Measurements from ENCODE around the gene FAM174B.

Gene FAM174B

DNA sequence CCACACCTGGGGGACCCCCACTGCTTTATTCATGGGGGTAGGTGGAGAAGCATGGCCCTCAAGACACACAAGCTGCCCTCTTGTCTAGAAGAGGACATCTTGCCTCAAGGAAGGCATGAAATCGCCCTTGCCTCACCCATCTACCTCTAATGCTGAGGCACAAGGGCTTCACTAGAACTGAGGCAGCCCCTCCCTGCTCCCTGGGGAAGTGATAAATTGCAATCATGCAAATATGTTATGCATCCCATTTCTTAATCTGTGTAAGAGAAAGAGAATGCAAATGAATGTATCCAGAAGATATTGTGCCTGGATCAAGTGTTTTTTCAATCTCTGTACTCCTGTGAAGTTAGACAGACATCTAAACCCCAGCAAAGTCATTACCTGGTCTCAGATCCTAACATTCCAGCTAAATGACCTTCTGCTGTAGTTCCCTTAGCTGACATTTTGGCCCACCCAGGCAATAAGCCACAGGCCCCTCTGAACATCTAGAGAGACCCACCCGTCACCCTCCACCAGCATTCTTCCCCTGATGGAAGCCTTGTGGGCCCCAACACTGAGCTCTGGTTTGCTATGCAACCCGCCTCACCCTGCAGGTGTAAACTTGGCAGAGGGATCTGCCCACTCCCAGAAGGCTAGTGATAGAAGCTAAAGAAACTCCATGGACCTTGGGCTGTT lies 53.8 kb downstream of the FAM174B start:
- DNase-seq (ENCODE audit: low spot score): no peak

DNA sequence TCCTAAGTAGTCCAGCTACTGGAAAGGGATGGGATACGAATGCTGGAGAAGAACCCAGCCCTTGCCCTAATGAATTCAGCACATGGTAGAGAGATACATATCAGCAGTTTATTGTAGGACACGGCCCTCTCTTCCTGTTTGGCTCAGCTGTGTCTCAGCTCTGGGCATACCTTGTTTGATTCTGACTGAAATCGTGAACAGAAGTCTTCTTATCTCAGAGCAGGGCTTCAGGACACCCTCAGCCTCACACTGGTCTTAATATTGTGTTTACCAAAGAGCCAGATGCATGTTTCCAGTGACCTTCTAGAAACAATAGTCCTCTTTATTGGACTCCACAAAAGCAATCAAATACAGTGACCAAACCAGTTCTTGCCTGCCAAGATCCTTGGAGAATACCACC lies 54.7 kb downstream of the FAM174B start:
- no peak for DNase-seq (ENCODE audit: low spot score)

DNA sequence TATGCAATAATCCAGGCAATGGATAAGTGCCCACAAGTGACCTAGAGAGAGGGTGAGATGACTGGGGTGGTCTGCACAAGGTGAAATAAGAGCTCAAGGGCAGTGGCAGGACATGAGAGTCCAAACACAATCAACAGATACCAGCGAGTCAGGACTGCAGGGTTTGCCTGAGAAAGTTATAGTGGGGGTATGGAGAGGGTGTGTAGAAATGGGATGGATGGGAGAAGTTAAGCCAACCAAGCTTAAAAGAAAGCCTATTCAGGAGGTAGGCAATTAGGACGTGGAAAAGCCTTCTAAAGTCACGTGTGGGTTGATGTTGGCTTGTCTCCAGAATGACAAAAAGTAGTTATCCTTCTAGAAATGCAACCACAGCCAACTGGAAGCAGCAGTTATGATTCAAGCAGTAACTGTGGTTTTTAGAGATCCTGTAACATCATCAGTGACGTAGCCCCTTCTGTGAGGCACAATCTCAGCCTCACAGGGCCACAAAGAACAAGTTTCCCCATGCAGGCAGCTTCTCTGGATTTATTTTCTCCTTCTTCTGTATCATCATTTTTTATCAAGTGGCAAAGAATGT lies 56.1 kb downstream of the FAM174B start:
- DNase-seq (ENCODE audit: low spot score): no peak

DNA sequence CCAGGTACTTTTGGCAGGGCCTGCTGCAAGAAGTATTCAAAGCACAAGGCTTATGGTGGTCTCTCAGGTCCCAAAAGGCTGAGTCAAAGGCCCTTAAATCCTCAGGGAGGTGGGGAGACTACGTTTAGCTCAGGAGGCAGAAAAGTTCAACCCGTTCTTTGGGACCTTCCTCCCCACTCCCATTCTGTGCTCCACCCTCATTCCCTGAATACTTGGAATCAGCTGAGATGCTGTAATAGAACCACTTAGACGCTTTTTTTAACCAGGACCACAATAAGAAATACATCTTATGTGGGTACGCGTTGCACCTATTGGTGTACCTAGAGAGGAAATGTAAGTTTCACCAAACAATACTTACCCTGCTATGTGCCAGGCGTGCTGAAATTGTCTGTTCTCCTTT lies 58.0 kb downstream of the FAM174B start:
- no peak for DNase-seq (ENCODE audit: low spot score)

DNA sequence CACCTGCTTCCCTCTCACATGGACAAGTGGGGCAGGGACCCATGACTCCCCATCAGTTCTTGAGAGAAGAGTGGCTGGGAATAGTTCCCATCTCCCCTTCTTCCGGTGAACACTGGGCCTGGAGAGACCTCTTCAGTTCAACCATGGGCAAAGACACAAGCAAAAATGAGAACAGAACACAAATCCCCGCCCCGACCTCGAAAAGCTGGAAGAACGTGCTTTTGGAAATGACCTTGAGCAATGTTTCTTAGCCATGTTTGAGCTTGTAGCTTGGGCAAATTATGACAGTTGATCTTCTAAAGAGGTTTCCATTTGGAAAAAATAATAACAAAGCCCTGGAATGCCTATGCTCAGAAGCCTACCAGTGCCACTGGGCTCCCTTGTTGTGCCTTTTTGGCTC lies 59.0 kb downstream of the FAM174B start:
- DNase-seq (ENCODE audit: low spot score): no peak

DNA sequence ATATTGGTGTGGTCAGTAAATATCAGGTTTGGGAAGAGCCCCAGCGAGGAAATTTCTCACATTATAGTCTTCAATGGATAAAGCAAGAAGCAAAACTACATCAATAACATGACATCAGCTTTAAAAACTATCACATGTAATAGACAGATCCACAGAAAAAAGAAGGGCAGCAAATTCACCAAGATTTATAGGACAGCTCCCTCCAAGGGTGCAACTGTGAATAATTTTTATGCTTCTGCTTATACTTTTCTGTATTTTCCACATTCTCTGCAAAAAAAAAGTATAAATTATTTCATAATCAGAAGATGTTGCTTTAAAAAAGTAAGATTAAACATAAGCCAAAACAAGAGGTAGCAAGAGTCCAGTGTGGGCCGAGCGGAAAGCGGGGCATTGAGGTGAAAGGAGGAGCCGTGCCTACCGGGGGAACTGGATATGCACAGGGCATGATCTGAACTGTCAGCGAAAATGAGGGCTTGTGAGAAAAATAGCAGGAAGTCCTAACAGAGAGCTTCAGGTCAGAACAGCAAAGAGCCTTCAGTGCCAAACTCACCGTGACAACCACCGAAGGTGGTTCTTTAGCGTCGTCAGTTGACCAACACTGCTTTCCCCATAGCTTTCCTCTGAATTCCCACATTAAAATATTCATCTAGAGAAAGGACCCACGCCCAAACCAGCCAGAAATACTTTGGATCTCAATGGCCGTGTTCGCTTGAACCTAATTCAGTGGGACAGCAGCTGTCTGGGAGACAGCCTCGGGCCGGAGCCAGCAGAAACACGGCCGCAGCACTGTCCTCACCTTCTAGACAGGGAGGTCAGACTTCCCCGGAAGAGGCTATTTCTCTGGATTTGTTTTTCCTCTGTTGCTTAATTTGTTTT lies 59.8 kb downstream of the FAM174B start:
- DNase-seq (ENCODE audit: low spot score): no peak

DNA sequence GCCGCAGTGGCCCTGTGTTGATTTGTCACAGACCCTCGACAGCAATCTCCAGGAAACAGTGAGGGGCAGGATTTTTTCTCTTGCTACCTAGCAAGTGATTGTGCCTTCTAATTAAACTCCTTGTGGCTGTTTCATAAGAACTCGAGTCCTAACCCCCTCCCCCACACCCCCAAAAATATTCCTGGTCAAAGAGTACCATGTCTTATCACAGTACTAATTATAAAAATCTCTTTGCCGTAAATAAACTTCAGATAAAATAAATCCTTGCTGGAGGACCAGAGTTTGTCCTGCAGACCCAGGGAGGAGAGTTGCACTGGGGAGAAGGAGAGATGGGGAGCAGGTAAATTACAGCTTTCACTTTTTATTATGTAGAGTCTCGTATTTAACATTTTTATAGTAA lies 64.3 kb downstream of the FAM174B start:
- DNase-seq (ENCODE audit: low spot score): no peak

DNA sequence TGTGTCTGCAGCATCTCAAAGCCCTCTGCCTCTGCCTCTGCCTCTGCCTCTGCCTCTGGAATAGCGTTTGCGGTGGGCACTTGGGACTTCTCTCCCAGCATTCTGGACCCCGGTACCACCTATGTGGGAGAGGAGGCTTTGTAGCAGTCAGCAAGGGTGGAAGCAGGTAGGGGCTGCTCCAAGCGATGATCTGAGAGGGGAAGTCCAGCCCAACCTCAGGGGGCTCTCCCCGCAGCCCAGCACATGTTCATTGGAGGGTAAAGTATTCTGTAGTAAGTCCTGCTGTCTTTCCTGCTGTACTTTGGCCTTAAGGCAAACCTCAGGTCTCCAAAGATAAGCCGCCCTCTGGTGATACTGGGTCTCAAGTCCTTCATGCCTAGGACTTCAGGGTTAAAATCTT lies 68.6 kb downstream of the FAM174B start:
- no peak for DNase-seq (ENCODE audit: low spot score)

DNA sequence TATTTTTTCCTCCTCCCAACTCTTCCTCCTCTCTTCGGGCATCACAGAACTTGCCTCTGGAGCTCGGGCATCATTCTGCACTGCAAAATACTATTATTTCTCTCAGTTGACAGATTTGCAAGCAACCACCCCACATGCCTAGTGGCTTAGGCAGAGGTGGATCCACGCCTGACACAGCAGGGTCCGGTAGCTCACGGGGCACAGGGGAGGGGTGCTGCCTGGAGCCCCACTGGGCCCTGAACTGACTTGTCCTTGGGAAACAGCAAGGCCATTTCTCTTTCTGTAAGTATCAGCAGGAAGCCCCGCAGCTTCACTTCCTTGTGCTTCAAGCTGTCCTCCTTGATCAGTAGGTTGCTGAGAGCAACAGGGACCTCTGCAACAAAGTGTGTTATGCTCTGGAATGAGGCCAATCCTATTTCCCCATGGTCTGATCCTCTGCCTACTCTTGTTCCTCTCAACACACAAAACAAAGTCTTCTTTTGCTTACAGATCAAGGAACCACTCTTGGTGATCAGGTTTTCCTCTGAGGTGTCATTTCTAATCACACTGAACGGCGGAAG lies 69.1 kb downstream of the FAM174B start:
- no peak for DNase-seq (ENCODE audit: low spot score)

DNA sequence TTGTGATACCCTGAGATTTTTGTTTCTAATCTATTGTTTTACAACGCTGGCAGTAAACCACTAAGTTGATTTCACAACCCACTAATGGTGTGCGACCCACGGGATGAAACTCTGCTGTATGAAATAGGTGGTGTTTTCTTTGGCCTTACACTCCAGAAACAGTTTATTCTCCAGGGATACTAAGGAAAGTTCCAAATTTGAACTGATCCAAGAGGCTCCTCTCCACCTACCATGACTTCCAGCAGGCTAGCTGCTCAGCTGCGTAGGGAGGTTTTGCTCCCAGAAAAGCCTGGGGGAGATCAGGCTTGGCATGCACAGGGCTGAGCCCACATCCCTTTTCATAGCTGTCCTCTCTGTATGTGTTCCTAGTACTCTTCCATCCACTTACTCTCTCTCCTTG lies 71.5 kb downstream of the FAM174B start:
- no peak for DNase-seq (ENCODE audit: low spot score)

DNA sequence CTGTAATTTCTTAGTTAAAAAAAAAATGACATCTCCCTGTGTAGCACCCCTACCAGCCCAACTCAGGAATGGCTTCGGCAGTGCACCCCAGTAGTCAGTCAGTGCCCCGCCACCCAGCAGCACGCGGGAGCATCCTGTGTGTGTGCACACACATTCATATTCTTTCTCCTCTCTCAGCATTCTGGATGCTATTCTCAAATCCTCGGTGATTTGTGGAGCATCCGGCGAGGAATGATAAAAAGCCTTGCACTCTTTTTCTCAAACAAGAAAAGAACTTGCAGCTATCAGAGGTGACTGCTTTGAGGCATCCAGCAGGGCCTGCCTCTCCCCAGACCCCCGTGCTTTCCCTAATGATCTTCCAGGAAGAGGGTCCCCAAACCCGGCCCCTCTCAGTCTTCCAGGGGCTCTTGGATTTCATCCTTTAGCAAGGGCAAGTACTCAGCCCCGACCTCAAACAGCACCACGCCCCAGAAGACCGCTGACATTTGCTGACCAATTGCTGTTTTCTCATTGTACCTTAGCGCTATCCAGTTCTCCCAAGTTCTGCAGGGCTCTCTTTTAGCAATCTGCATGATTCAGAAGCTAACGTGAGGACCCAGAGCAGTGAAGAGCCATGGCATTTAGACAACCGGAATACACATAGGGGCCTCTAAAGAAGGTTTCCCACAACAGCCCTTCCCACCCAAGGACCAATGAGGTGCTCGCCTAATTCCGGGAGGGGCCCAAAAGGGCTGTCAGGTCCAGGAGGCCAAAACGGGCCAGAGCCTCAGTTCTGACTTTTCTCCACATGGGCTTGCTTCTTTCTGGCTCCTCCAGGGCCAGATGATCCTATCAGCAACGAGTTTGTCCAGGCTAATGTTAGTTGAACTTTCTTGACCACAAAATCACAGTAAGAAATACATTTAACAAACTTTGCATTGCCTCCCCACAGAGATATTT lies 72.2 kb downstream of the FAM174B start:
- DNase-seq (ENCODE audit: low spot score): no peak

DNA sequence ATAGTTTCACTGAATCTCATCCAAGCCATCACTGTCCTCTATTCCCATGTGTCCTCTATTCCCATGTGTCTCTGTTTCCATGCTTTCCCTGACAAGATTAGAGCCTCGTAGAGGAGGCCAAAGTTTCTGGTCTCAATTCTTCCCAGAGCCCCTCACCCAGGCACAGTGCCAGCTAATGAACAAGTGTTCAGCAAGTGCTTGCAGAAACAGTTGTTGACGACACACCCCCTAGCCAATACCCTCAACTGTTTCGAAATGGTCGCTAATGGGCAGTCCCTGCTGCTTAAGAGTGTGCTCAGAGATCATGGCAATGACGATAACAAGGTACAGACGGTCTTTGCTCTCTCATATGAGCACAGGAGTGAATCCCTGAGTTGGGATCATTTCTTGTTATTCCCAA lies 73.4 kb downstream of the FAM174B start:
- no peak for DNase-seq (ENCODE audit: low spot score)

DNA sequence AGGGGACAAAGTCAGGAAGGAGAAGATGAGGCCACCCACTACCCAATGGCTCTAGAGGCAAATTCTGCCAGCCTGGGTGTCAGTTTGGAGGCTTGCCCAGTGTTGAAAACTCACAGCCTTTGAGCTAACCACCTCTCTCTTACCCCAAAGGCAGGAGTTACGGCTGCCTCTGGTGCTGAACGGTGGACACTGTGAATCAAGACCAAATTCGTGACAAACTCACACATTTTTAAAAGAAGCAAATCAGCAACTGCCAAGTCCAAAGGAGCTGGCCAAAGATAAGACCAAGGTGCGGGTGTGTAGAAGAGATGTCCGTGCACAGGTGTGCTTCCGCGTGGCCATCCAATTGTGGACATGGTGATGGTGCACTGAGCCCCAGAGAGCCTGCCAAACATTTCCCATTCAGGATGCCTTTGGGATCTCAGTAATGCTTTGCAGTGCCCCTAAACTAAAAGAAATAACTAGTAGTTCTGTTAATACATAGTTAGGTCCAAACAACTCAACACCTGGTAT lies 74.6 kb downstream of the FAM174B start:
- DNase-seq (ENCODE audit: low spot score): no peak

DNA sequence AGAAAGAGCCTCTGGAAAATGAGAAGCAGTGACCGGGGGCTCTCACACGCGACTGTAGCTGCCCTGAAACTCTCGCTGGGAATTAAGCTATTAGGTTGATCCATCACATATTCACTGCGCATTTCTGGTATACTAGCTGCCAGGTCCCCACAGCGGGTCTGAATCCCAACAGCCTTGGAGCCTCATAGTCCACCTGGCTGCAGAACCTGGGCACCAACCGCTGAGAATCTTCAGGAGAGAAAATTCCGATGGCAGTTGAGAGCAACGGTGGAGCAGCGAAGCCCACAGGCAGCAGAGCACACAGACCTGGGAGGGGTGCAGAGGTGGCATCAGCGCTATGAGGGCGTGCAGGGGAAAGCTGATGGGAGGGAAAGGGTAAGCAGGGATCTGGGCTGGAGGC lies 75.1 kb downstream of the FAM174B start:
- DNase-seq (ENCODE audit: low spot score): no peak

DNA sequence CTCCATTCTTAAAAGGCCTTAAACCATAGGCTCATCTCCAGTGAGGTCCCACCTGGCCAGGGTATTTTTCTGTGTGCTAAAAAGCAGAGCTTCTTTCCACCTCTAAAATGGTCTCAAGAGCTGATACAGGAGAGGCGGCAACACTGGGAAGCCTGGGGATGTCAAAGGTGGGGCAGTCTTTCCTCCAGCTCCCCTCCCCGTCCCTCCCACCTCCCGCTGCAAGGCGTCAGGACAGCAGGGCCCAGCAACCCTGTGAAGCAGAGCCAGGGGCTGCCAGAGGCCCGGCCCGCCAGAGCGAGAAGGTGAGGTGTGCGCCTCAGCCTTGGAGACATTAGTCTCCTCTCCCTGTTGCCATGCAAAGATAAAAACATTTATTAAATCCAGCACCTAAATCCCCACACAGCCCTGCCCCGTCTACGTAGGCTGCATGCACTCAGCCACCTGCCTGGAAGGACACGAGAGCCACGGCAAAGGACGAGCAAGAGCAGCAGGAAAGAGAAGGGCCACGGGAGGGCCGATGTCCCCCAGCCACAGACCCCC lies 75.6 kb downstream of the FAM174B start:
- peak; percentile 22 for DNase-seq (ENCODE audit: low spot score)

DNA sequence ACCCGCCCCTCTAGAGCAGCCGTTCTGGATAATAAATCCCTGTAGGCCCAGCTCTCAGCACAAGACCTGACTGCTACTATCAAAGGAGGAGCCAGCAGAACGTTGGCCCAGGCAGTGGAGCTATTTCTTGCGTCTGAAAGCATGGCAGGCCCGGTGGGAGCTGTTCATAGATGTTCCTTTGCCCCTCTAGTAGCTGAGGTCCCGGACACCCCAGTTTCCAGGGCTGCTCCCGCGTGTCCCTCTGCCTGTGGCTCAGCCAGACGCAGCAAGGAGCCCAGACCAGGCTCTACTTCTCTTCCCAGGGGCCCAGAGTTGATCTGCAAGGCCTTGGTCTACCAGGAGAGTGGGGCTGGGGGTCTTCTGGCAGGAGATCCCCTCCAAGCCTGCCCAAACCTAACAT lies 76.1 kb downstream of the FAM174B start:
- no peak for DNase-seq (ENCODE audit: low spot score)

DNA sequence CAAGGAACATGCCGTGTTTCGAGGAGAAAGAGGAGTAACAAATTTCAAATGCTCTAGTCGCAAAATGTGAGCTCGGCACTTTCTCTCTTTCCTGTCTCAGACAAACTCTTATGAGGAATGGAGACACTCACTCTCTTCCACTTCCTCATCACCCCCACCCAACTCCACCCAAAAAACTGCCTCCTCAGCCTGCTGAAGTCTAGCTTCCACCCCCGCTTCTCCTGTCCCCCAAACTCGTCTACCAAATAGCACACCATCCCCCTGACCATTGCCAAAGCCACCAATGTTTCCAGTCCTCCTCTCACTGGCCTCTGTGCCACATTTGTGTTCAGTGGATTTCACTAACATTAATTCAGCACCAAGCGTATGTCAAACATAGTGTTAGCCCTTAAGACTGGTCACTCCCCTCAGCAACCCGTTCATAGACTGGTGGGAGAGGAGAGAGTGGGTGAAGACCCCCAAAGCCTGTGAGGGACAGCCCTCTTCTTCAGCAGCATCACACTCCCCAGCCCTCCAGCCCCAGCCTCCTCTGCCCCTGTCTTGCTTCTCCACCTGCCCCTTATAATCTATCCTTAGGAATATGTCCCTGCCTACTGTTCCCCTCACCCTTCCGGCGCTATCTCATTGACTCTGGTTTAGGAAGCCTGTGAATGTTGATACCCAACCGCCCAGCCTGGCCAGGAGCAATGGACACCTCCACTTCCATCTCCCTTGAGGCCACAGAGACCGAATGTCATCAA lies 77.3 kb downstream of the FAM174B start:
- no peak for DNase-seq (ENCODE audit: low spot score)

DNA sequence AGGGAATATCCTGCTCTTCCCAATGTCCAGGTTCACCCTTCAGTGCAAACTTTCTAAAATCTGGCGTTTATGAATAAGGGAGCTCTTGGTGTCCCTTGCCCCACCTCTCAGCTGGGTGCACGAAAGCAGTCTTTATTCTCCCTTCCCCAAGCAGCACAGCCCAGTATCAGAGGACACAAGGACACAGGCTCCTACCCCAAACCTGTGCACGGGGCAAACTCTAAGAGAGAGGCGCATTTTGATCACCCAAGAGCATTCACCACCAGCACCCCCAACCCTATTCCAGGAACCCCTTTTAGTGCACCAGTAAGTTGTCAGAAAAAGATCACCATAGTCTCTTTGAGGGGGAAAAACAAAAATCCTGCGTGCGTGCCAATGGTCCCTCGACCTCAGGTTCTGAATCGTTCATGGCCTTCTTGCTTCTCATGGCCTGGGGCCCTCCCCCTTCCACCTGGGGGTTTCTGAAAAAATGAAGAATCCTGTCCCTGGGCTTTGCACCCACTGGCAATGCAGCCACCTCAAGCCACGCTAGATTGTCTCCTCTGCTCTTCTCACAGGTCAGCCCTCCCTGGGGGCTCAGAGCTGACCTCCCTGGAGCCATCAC lies 78.9 kb downstream of the FAM174B start:
- DNase-seq (ENCODE audit: low spot score): no peak

DNA sequence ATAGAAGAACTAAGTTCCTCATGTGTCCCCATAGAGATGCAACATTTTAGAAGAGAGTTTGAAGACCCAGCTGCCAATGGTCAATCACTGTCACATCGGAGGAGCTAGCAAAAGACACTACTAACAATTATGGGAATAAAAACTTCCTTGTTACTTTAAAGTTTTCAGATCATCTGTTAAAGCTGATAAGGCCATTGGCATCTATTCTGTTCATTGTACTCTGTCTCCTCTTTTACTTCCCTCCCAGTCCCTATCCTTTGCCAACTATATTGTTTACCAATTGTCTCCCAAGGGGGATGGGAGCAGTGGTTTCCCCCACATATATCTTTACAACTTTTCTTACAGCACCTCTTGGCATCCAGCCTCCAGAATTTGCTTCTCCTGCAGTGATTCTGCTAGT lies 81.0 kb downstream of the FAM174B start:
- DNase-seq (ENCODE audit: low spot score): no peak

DNA sequence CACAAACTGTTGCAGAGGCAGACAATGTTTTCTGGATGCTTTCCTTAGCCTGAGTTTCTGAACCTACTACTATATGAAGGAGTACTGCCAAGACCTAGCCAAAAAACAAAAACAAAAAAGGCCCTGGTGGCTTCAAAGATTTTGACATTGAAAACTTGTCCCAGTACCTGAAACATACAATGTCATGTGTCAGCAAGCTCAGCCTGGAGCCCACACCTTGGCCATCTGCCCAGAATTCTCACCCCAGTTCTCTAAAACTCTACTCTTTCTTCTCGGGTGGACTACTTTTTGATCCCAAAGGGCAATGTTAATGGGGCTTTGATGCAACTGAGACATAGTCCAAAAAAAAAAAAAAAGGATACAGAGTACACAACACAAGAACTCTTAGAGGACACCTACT lies 81.4 kb downstream of the FAM174B start:
- no peak for DNase-seq (ENCODE audit: low spot score)

Measured in SK-N-DZ (cell line).